Gastrocnemius medialis (tissue), 4 donors: ENCODE measurements around the gene SETD4. TPM values are rescaled to one million over a fixed set of nuclear protein-coding genes. Genes with fewer than 3 reads are reported as not detected.

Source experiments
- ATAC-seq, 2 donors: fragments of 150-250 bp; one replicate each; pipeline ENCODE4 v1.9.1; 2016
- DNase-seq, 2 donors: peaks; one replicate each; pipeline ENCODE4 v3.0.0-alpha.2; 2019
- H3K27ac ChIP-seq, 4 donors: fragments of 200-600 bp; sonication (generic); 1 replicate in 1 of 4; 2 replicates in 3 of 4; pipeline ENCODE4 v1.5.1; 2016 to 2018; ENCODE audit warnings: mild to moderate bottlenecking in 2 of 4, moderate library complexity in 1 of 4
- H3K27me3 ChIP-seq, 3 donors: fragments of 200-600 bp; sonication (generic) in 2 of 3; 1 replicate in 1 of 3; 2 replicates in 2 of 3; pipeline versions ENCODE4 v1.5.1 to v1.6.0; 2016 to 2019; ENCODE audit warnings: mild to moderate bottlenecking in 1 of 3, moderate library complexity in 1 of 3
- H3K36me3 ChIP-seq, 2 donors: fragments of 200-600 bp; sonication (generic) in 1 of 2; one replicate each; pipeline ENCODE4 v1.5.1; 2017 to 2018
- H3K4me1 ChIP-seq, 2 donors: fragments of 200-600 bp; sonication (generic) in 1 of 2; one replicate each; pipeline ENCODE4 v1.5.1; 2016 to 2017; ENCODE audit warnings: mild to moderate bottlenecking in 2 of 2
- H3K4me3 ChIP-seq, 4 donors: fragments of 200-600 bp; sonication (generic) in 3 of 4; 1 replicate in 1 of 4; 2 replicates in 3 of 4; pipeline ENCODE4 v1.5.1; 2016 to 2019; ENCODE audit warnings: mild to moderate bottlenecking in 2 of 4
- H3K9me3 ChIP-seq, 3 donors: fragments of 200-600 bp; sonication (generic) in 2 of 3; 1 replicate in 1 of 3; 2 replicates in 2 of 3; pipeline ENCODE4 v1.5.1; 2016 to 2019
- POLR2A ChIP-seq, 2 donors: fragments of 450-650 bp; IDR thresholded peaks; one replicate each; pipeline ENCODE4 v1.6.1; 2017; ENCODE audit warnings: antibody characterized with exemption in 2 of 2, mild to moderate bottlenecking in 2 of 2, moderate library complexity in 2 of 2
- in situ Hi-C, 4 donors: fragments of 200-750 bp; cut with MboI; loops; one replicate each; pipeline versions ENCODE4 v1.15.0 to v1.8.0; 2017; ENCODE audit warnings: low sequenced_read_pairs in 4 of 4
- intact Hi-C: fragments of 100-400 bp; cut with DNase I; formaldehyde crosslinking; loops from one replicate; pipeline ENCODE4 v1.15.1; 2023; ENCODE audit warnings: low total_unique reads
- total RNA-seq, 4 donors: library from RNA; depleted of rRNA; stranded (reverse); fragments of >200 nt; gene quantifications; one replicate each; pipeline versions ENCODE4 v1.1.0 to v1.2.3, GENCODE V29; 2016
- TF ChIP-seq, protein P1 (sequence below), 5 experiments: fragments of 450-650 bp in 3 of 5; fragments of 200-600 bp in 2 of 5; sonication (generic) in 2 of 5; IDR thresholded peaks in 4 of 5; conservative IDR thresholded peaks in 1 of 5; 1 replicate in 4 of 5; 2 replicates in 1 of 5; pipeline ENCODE4 v1.5.1; 2016 to 2019; ENCODE audit warnings: antibody characterized with exemption in 5 of 5, mild to moderate bottlenecking in 3 of 5, moderate library complexity in 3 of 5

The SETD4 gene
- total RNA-seq, 4 donors from 2014 or later = 5.9 to 21.7 (median 16.7) TPM

DNA sequence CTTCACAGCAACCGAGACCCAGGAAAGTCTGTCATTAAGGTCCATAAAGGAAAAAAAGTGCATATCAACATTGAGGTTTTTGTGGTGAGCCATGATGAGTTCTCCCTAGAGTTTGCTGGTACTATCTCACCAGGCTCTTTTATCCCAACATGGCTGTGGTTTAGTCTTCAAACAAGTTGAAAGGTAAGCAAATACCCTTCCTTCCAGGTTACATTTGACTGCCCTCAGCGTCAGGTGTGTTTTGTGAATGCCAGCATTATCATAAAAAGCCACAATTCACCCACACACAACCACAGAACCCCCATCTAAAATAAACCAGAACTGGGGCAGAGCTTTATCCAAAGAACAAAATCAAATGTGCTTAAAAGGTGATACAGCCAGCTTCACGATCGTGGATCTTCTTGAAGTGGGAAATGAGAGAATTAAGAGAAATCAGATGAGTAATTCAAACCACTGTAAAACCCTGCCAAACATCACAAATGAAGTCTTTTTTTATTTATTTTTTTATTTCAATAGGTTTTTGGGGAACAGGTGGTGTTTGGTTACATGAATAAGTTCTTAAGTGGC lies 64.7 kb downstream of the SETD4 start:
- ATAC-seq (no peak), DNase-seq (no peak)
- intact Hi-C loops (no loop called here), in situ Hi-C loops (no loop called here)
- Histone ChIP-seq H3K27ac (no peak overlapping the region), H3K36me3 (no peaks in the 10 kb centered on the region), H3K4me3 (no peak overlapping the region), H3K9me3 (no peaks in the 10 kb centered on the region), H3K4me1 (no peaks in the 10 kb centered on the region), H3K27me3 (no peaks in the 10 kb centered on the region)
- TF ChIP-seq, protein P1, sequence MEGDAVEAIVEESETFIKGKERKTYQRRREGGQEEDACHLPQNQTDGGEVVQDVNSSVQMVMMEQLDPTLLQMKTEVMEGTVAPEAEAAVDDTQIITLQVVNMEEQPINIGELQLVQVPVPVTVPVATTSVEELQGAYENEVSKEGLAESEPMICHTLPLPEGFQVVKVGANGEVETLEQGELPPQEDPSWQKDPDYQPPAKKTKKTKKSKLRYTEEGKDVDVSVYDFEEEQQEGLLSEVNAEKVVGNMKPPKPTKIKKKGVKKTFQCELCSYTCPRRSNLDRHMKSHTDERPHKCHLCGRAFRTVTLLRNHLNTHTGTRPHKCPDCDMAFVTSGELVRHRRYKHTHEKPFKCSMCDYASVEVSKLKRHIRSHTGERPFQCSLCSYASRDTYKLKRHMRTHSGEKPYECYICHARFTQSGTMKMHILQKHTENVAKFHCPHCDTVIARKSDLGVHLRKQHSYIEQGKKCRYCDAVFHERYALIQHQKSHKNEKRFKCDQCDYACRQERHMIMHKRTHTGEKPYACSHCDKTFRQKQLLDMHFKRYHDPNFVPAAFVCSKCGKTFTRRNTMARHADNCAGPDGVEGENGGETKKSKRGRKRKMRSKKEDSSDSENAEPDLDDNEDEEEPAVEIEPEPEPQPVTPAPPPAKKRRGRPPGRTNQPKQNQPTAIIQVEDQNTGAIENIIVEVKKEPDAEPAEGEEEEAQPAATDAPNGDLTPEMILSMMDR (IDR thresholded peaks at IDR 0.05 in 4 of 5, conservative IDR thresholded peaks at IDR 0.05 in 1 of 5) = no peak
- no peak for TF ChIP-seq POLR2A (IDR thresholded peaks at IDR 0.05)

DNA sequence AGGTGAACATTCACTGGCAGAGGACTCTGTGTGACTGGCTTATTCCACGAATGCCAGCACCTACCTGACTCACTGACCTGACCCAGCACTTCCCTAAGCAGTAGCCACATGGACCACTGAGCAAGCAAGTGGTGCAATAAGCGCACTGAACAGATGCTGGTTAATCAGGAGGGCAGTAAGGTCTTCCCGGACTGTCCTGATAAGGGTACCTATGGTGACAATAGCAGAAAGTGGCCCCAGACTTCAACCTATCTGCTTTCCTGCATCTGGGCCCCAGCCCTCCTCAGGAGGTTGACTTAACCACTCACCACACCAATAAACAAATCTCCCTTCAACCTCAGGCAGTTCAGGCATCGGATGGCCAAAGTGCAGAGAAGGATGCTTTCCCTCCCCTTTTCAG lies 65.7 kb downstream of the SETD4 start:
- Histone ChIP-seq H3K9me3 (no peaks in the 10 kb centered on the region), H3K36me3 (no peaks in the 10 kb centered on the region), H3K4me1 (no peaks in the 10 kb centered on the region), H3K27ac (no peak overlapping the region), H3K4me3 (no peak overlapping the region), H3K27me3 (no peaks in the 10 kb centered on the region)
- DNase-seq (no peak), ATAC-seq (no peak)
- in situ Hi-C loops = no loop called here
- TF ChIP-seq, protein P1 (IDR thresholded peaks at IDR 0.05 in 4 of 5, conservative IDR thresholded peaks at IDR 0.05 in 1 of 5) = no peak
- TF ChIP-seq POLR2A (IDR thresholded peaks at IDR 0.05) = no peak
- intact Hi-C loops = no loop called here

DNA sequence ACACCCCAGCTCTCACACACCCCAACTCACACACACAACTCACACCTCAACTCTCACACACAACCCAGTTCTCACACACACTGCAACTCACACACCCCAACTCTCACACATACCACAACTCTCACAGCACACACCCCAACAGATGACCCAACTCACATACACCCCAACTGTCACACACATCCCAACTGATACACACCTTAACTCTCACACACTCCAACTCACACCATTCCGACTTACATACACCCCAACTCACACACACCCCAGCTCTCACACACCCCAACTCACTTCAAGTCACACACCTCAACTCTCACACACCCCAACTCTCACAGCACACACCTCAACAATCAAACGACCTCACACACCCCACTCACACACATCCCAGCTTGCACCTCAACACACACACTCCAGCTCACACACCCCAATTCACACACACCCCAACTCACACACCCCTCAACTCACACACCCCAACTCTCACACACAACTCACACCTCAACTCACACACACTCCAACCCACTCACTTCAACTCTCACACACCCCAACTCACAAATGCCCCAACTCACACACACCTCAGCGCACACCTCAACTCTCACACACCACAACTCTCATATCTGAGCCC lies 66.3 kb downstream of the SETD4 start:
- TF ChIP-seq, protein P1 (IDR thresholded peaks at IDR 0.05 in 4 of 5, conservative IDR thresholded peaks at IDR 0.05 in 1 of 5) = no peak
- no peak for TF ChIP-seq POLR2A (IDR thresholded peaks at IDR 0.05)
- ATAC-seq = no peak
- no peak overlapping the region for H3K27ac ChIP-seq
- no peaks in the 10 kb centered on the region for H3K36me3 ChIP-seq
- H3K27me3 ChIP-seq = no peaks in the 10 kb centered on the region
- H3K4me3 ChIP-seq = no peak overlapping the region
- no peak for DNase-seq
- no peaks in the 10 kb centered on the region for H3K4me1 ChIP-seq
- in situ Hi-C loops = no loop called here
- H3K9me3 ChIP-seq = no peaks in the 10 kb centered on the region
- intact Hi-C loops = no loop called here

DNA sequence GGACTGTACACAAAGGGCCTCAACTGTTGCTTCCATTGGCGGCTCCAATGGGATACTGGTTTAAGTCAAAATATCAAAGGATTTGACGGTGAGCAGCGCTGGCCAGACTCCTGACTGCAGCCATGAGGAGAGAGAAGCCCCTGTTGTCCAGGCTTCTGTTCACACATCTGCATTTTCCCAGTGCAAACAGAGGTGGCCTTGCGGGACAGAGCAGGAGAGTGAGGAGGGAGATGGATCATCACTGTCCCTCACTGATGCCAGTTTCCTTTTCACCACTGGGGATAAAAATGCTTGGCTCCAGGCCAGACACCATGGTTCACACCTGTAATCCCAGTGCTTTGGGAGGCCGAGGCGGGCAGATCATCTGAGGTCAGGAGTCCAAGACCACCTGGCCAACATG lies 69.2 kb downstream of the SETD4 start:
- Histone ChIP-seq H3K9me3 (no peaks in the 10 kb centered on the region), H3K27me3 (no peaks in the 10 kb centered on the region), H3K4me3 (no peak overlapping the region), H3K36me3 (no peaks in the 10 kb centered on the region), H3K4me1 (peaks cover 0 to 3% of the 10 kb centered on the region in 2 donors), H3K27ac (no peak overlapping the region)
- no peak for ATAC-seq
- no peak for DNase-seq
- in situ Hi-C loops = no loop called here
- intact Hi-C loops = no loop called here
- TF ChIP-seq, protein P1 (IDR thresholded peaks at IDR 0.05 in 4 of 5, conservative IDR thresholded peaks at IDR 0.05 in 1 of 5) = no peak
- no peak for TF ChIP-seq POLR2A (IDR thresholded peaks at IDR 0.05)
